Pancreas (tissue), 10 donors: ENCODE data around the gene DEAF1. TPM values are rescaled to one million over a fixed set of nuclear protein-coding genes. Genes with fewer than 3 reads are reported as not detected.

Source experiments
- ATAC-seq, 4 donors: fragments of 200-7000 bp; cut with Tn5 transposase; one replicate each; pipeline versions ENCODE4 v1.8.0 to v1.9.1; 2020; ENCODE audit warnings: mild to moderate bottlenecking in 4 of 4, moderate library complexity in 4 of 4
- DNase-seq, 6 donors: peaks; one replicate each; pipeline ENCODE4 v3.0.0-alpha.2; 2020
- FAIRE-seq: peaks from 2 replicates; lab custom pipeline; 2012; peaks lifted over from hg19 to GRCh38; lab: Jason Lieb, UNC
- H3K27ac ChIP-seq, 4 donors: fragments of 200-600 bp; sonication (generic); 1 replicate in 3 of 4; 2 replicates in 1 of 4; pipeline versions ENCODE4 v1.5.0 to v1.8.0; 2020
- H3K27me3 ChIP-seq, 4 donors: fragments of 200-600 bp; one replicate each; pipeline ENCODE4 v1.8.0; 2021
- H3K36me3 ChIP-seq, 3 donors: fragments of 200-600 bp; sonication (generic) in 1 of 3; one replicate each; pipeline versions ENCODE4 v1.5.0 to v1.8.0; 2020 to 2021
- H3K4me1 ChIP-seq, 3 donors: fragments of 200-600 bp; one replicate each; pipeline ENCODE4 v1.8.0; 2021
- H3K4me3 ChIP-seq, 4 donors: fragments of 200-600 bp; sonication (generic) in 2 of 4; one replicate each; pipeline versions ENCODE4 v1.5.0 to v1.8.0; 2020 to 2021
- H3K9me3 ChIP-seq, 4 donors: fragments of 200-600 bp; one replicate each; pipeline ENCODE4 v1.8.0; 2021
- WGBS, 2 donors: extraction: QIAGEN DNeasy Blood & Tissue Kit; methylation state at CpG; one replicate each; pipeline ENCODE4 v1.1.7; 2013; 5-methylcytosine and 5-hydroxymethylcytosine counted together
- intact Hi-C, 3 donors: fragments of 100-400 bp; cut with DNase I; formaldehyde crosslinking; loops; one replicate each; pipeline versions ENCODE4 v1.11.1 to v1.14.2; 2022
- polyA plus RNA-seq, 2 donors: library from polyadenylated mRNA; stranded (reverse); fragments of 200-250 nt; gene quantifications; one replicate each; pipeline ENCODE4 v1.2.3, GENCODE V29; 2013
- total RNA-seq, 6 donors: library from RNA; stranded (reverse); fragmentation: NEBNext Ultra II Directional in 4 of 6; extraction: Animal tissue kit (Norgen Biotek cat#: 25700) in 4 of 6; gene quantifications; one replicate each; pipeline versions ENCODE4 v1.2.1 to v1.2.4, GENCODE V29; 2021 to 2023
- TF ChIP-seq, protein P1 (sequence below), 4 donors: fragments of 200-600 bp; sonication (generic) in 3 of 4; IDR thresholded peaks; one replicate each; pipeline versions ENCODE4 v1.5.0 to v1.8.0; 2021; ENCODE audit warnings: antibody characterized with exemption in 4 of 4
- donor health status: healthy with polysubstance abuse.
- donor health status: DM: no; HTN: no; CAD: no; lungs with moderate emphysema.
- donor health status: DM: no; HTN: no; CAD: no.
- donor health status: control.
- donor health status: control.
- donor health status: Bipolar disorder and iron deficiency.
- donor health status: DM: yes; HTN: yes; CAD: no.
- donor health status: DM: no; HTN: no; CAD: no.
- donor health status: DM: no; HTN: no; CAD: no.
- donor health status: DM: yes; HTN: yes; CAD: no.

DEAF1 gene
- total and polyA plus RNA-seq, 8 donors = 15.9 to 33.8 (median 21.0) TPM

DNA sequence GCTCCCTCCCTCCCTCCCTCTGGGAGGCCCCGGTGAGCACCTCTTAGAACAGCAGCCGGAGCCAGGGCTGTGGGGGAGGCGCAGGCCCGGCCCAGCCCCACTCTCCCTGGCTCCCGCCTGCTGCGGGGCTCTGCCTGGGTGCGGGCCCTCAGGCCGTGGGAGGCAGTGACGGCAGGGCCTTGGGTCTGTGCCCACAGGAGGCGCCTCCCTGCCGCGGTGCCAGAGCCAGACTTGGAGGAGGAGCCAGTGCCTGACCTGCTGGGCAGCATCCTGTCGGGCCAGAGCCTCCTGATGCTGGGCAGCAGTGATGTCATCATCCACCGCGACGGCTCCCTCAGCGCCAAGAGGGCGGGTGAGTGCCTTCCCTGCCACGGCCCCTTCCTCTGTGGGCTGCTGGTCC, 88.8 kb downstream of the DEAF1 start:
- Histone ChIP-seq H3K36me3 (peaks cover 4 to 86% (median 54%) of the 10 kb centered on the region in 3 donors), H3K4me1 (no peaks in the 10 kb centered on the region), H3K4me3 (no peak overlapping the region), H3K9me3 (no peaks in the 10 kb centered on the region), H3K27ac (peak overlapping the region in 3 of 4 donors; percentile 8 to 13 (median 12)), H3K27me3 (no peaks in the 10 kb centered on the region)
- TF ChIP-seq, protein P1, sequence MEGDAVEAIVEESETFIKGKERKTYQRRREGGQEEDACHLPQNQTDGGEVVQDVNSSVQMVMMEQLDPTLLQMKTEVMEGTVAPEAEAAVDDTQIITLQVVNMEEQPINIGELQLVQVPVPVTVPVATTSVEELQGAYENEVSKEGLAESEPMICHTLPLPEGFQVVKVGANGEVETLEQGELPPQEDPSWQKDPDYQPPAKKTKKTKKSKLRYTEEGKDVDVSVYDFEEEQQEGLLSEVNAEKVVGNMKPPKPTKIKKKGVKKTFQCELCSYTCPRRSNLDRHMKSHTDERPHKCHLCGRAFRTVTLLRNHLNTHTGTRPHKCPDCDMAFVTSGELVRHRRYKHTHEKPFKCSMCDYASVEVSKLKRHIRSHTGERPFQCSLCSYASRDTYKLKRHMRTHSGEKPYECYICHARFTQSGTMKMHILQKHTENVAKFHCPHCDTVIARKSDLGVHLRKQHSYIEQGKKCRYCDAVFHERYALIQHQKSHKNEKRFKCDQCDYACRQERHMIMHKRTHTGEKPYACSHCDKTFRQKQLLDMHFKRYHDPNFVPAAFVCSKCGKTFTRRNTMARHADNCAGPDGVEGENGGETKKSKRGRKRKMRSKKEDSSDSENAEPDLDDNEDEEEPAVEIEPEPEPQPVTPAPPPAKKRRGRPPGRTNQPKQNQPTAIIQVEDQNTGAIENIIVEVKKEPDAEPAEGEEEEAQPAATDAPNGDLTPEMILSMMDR (IDR thresholded peaks at IDR 0.05) = no peak
- DNase-seq (peak; percentile 44 to 87 (median 69)), FAIRE-seq (no peak), ATAC-seq (peak; percentile 39 to 80 (median 78))
- 72% methylated on average over 13 to 19 of the region's 19 CpGs for WGBS, 2 donors
- intact Hi-C loops = no loop called here

DNA sequence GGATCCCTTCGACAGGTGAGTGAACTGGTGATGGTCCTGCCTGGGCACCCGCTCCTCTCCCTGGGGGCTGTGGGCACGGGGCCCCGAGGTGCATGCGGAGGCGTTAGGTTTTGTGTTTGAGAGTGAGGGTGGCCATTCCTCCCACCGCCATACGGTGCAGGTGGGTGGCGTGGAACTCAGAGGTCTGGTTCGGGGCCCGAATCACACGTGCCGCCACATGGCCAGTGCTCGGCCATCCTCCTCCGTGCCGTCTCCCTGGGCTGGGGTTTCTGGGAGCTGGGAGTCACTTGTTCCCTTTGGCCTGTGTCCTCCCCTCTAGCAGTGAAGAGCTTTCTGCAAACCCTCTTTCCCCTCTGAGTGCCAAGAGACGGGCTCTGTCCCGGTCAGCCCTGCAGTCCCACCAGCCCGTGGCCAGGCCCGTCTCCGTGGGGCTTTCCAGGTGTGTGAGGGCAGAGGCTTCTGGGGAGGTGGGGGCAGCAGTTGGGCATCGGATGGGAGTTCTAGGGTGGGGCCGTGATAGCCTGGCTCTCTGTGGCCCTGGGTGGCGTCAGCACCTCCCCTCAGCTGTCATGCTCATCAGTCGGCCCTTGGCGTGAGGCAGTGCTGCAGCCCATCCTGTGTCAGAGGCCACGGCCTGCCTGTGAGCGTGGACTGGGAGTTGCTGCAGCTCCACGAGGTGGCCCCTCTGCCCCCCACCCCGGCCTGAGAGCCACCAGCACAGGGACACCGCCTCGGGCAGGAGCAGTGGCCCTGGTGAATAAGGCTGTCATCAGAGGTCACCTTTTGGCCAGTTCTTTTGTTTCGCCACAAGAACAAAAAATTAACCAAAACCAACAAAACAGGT, 89.5 kb downstream of the DEAF1 start:
- 93 to 94% methylated on average over 33 of the region's 33 CpGs for WGBS, 2 donors
- peak in 2 of 6 donors; percentile 12 to 63 for DNase-seq
- no peak for ATAC-seq
- TF ChIP-seq, protein P1 (IDR thresholded peaks at IDR 0.05) = no peak
- intact Hi-C loops = no loop called here
- H3K4me1 ChIP-seq = no peaks in the 10 kb centered on the region
- FAIRE-seq = no peak
- no peaks in the 10 kb centered on the region for H3K9me3 ChIP-seq
- no peak overlapping the region for H3K4me3 ChIP-seq
- H3K27ac ChIP-seq = peak overlapping the region in 3 of 4 donors; percentile 8 to 13 (median 12)
- peaks cover 4 to 79% (median 52%) of the 10 kb centered on the region in 3 donors for H3K36me3 ChIP-seq
- H3K27me3 ChIP-seq = no peaks in the 10 kb centered on the region

DNA sequence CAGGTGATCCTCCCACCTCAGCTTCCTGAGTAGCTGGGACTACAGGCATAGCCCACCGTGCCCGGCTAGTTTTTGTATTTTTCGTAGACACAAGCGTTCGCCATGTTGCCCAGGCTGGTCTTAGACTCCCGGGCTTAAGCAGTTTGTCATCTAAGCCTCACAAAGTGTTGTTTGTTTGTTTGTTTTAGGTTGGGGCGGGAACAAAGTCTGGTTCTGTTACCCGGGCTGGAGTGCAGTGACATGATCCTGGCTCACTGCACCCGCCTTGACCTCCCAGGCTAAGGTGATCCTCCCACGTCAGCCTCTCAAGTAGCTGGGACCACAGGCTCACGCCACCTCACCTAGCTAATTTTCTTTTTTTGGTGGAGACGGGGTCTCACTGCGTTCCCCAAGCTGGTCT, 91.9 kb downstream of the DEAF1 start:
- TF ChIP-seq, protein P1 (IDR thresholded peaks at IDR 0.05) = no peak
- peaks cover 4 to 73% (median 41%) of the 10 kb centered on the region in 3 donors for H3K36me3 ChIP-seq
- 88 to 90% methylated on average over 13 of the region's 13 CpGs for whole genome bisulfite sequencing, 2 donors
- H3K27ac ChIP-seq = no peak overlapping the region
- FAIRE-seq (no peak), DNase-seq (peak in 1 of 6 donors; percentile 13), ATAC-seq (no peak)
- H3K4me3 ChIP-seq = no peak overlapping the region
- H3K4me1 ChIP-seq = no peaks in the 10 kb centered on the region
- H3K9me3 ChIP-seq = no peaks in the 10 kb centered on the region
- H3K27me3 ChIP-seq = no peaks in the 10 kb centered on the region
- intact Hi-C loops = no loop called here

DNA sequence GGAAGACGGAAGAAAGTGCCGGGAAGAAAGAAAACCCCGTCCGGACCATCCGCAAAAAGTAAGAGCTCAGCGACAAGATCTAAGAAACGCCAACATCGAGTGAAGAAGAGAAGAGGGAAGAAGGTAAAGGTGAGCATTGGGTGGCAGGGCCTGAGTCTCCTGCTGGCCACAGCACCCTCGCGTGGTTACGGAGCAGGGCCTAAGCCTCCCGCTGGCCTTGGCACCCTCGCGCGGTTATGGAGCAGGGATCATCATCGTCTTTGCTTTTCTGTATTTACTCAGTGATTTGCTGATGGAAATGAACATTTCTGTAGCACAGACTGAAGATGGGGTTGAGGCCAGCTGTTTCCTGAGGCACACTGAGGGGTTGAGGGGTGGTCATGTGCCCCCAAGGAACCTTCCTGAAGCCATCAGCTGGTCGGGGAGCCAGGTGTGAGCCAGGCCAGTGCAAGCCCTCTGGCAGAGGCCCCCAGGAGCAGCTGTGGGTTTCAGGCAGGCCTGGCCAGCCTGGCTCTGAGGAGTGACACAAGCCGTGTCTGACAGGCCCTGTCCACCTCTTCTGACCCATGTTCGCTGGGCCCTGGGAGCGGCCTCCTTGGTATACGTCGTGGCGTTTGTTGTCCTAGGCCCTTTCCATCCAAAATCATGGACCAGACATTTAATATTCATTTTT, 93.3 kb downstream of the DEAF1 start:
- peaks cover 0 to 70% (median 33%) of the 10 kb centered on the region in 3 donors for H3K36me3 ChIP-seq
- WGBS, 2 donors = 90 to 91% methylated on average over 23 of the region's 23 CpGs
- intact Hi-C loops = no loop called here

More for the DNA sequence above, 93.3 kb downstream of the DEAF1 start:
- Histone ChIP-seq H3K27me3 (no peaks in the 10 kb centered on the region), H3K27ac (no peak overlapping the region), H3K4me3 (no peak overlapping the region), H3K9me3 (no peaks in the 10 kb centered on the region), H3K4me1 (no peaks in the 10 kb centered on the region)
- TF ChIP-seq, protein P1 (IDR thresholded peaks at IDR 0.05) = no peak
- FAIRE-seq (no peak), DNase-seq (peak in 1 of 6 donors; percentile 44), ATAC-seq (peak in 1 of 4 donors; percentile 11)
